GM12891 (cell line): ENCODE measurements around the gene STK25.
"Not testable (repeated sequence)": the region's sequence is repeated elsewhere in the genome, so short reads cannot be mapped to it uniquely, and the experiment has no call there.

Source experiments
- POLR2A ChIP-seq: IDR thresholded peaks from 2 replicates; pipeline ENCODE4 v1.6.1; 2011; ENCODE audit warnings: low read depth, low read length, control low read depth
- POLR2AphosphoS5 ChIP-seq: IDR thresholded peaks from 2 replicates; pipeline ENCODE4 v1.6.1; 2011; ENCODE audit warnings: low read depth, low read length, control low read depth
- POU2F2 ChIP-seq: IDR thresholded peaks from 2 replicates; pipeline ENCODE4 v1.6.1; 2011; ENCODE audit warnings: low read depth, mild to moderate bottlenecking, control low read depth, low read length, moderate library complexity

DNA sequence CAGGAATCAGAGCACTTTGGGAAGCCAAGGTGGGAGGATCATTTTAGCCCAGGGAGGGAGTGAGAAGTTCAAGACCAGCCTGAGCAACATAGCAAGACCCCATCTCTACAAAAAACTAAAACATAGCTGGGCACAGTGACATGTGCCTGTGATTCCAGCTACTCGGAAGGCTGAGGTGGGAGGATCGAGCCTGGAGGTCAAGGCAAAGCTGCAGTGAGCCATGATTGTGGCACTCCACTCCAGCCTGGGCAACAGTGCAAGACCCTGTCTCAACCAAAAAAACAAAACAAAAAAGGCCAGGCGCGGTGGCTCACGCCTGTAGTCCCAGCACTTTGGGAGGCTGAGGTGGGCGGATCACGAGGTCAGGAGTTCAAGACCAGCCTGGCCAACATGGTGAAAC lies 58.3 kb downstream of the STK25 start:
- not testable (repeated sequence) for TF ChIP-seq POLR2AphosphoS5, POLR2A, POU2F2
